ENCODE results near the gene PRICKLE1.
"Not testable (repeated sequence)": the region's sequence is repeated elsewhere in the genome, so short reads cannot be mapped to it uniquely, and the experiment has no call there.

Gene PRICKLE1

GRCh38 chr12:42556917-42557316 is 32.6 kb downstream of the PRICKLE1 start:
- no peak for DNase-seq (ENCODE audit: low read depth in 2 of 2)

GRCh38 chr12:42552822-42553221 is 36.7 kb downstream of the PRICKLE1 start:
- no peak for DNase-seq (ENCODE audit: low read depth in 2 of 2)

GRCh38 chr12:42550800-42551199 is 38.7 kb downstream of the PRICKLE1 start:
- DNase-seq (ENCODE audit: low read depth in 2 of 2), result no peak

GRCh38 chr12:42546709-42547108 is 42.8 kb downstream of the PRICKLE1 start:
- no peak for DNase-seq (ENCODE audit: low read depth in 2 of 2)

DNA sequence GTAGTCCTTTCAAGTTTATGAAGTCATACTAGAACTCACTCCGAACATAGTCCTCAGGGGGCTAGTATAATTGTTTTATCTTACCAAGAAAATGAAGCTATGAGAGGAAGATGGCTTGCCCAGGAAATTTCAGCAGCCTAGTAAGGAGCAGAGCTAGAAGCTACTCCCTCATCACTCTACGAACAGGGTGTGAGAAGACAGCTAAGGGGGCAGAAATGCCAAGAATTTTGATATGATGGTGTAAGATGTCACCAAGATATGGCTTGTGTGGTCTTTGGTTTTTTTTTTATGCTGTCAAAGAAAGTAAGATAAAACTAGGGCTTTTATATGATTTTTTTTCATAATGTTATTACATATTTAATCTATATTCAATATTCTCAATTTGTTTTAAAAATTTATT is 47.6 kb downstream of the PRICKLE1 start:
- DNase-seq (ENCODE audit: low read depth in 2 of 2), result no peak

DNA sequence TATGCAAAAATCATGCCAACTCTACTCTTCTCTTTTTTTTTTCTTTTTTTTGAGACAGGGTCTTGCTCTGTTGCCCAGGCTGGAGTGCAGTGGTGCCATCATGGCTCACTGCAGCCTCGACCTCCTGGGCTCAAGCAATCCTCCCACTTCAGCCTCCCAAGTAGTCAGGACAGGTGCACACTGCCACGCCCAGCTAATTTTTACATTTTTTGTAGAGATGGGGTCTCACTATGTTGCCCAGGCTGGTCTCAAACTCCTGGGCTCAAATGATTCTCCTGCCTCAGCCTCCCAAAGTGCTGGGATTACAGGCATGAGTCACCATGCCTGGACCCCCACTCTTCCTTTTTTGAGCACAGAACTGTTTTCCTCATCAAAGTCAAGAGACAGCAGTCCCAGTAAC is 48.2 kb downstream of the PRICKLE1 start:
- DNase-seq (ENCODE audit: low read depth in 2 of 2), result not testable (repeated sequence)

DNA sequence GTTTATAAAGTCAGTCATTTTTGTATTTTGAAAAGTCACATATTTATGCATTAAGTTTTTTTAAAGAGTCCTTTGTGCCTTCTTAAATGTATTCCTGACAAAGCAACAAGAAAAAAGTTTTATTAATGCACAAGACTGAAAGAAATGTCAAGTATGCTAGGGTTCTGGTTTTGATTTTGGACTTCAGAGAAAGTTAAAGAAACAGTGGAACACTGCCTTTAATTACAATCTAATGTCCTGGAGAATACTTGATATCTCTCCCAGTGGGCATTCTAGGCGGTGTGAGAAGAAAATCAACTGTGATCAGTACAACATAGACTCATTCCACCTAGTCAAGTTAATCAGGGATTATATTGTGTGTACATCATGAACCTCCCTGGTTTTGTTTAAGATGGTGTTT is 49.9 kb downstream of the PRICKLE1 start:
- no peak for DNase-seq (ENCODE audit: low read depth in 2 of 2)

DNA sequence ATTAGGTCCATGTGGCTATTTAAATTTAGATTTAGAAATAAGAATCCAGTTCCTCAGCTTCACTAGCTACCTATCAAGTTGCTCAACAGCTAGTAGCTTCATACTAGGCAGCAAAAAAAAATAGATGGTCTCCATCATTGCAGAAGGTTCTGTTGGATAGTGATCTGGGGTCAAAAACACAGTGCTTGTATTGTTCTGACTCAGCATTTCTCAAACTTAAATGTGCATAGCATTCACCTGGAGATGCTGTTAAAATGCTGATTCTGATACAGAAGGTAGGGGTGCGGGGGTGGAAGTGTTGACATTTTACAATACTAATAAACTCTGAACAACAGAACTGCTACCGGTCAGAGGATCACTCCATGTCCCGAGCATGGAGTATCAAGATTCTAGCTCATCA is 51.3 kb downstream of the PRICKLE1 start:
- DNase-seq (ENCODE audit: low read depth in 2 of 2), result no peak

DNA sequence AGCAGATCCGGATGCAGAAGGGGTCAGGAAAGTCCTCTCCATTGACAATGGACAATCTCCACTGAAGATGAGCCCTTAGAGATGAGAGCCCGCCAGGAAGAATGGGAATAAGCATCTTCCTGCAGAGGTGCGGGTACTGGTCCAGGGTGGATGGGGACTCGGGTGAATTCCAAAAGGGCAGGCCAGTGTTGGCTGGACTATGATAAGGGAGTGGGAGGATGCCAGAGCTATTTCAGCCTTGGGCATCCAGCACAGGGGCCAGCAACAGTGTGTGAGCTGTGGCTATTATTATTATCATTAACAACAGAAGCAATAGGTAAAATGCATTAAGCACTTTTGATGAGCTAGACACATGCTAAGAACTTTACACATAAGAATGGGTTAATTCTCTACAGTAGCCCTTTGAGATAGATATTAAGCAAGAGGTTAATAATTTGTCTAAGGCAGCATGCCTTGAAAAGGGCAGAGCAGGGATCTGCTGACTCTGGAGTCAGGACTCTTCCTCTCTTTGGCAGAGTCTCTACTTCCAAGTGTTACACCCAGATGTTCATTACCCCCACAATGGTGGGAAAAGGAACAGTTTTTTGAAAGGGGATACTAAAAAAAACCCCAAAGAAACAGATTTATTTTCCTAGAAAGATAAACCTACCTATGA is 55.2 kb downstream of the PRICKLE1 start:
- DNase-seq (ENCODE audit: low read depth in 2 of 2), result no peak

- DNase-seq (ENCODE audit: low read depth in 2 of 2), result no peak
Observed at GRCh38 chr12:42530284-42530683, 59.3 kb downstream of the PRICKLE1 start.

GRCh38 chr12:42525444-42525843 is 64.1 kb downstream of the PRICKLE1 start:
- no peak for DNase-seq (ENCODE audit: low read depth in 2 of 2)

DNA sequence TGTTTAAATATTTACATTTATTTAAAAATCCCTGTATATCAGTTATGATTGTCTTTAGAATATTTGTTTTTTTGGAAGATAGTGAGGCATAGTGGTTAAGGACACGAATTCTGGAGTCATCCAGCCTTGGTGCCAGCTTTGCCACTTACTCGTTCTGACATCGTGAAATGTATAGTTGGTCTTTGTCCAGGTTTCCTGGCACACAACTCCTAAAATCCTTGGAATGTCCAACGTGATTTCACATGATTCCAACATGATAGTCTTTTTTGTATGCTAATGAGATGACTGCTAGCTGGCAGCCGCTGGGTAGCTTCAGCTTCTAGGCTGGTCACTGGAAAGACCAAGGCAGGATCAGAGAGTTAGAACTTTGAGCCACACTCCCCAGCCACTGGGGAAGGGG is 64.8 kb downstream of the PRICKLE1 start:
- no peak for DNase-seq (ENCODE audit: low read depth in 2 of 2)

- no peak for DNase-seq (ENCODE audit: low read depth in 2 of 2)
Observed at GRCh38 chr12:42516573-42516972, 73.0 kb downstream of the PRICKLE1 start.

DNA sequence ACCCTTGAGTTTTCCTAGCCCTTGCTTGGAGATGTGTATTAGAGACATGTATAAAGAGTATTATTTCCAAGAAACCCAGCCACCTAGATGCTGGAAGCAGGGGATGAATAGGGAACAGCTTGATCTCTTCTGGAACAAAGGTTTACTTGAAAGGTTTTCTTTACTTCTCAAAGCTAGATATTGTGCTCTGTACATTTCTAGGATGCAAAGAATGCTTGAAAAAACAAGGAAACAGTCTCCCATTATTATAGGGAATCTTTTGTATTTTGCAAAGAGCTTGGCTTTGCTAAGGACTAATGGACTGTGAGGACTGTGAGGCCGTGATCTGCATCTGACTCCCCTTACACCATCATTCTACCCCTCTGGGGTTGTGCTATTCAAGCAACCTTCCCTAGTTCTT is 77.9 kb downstream of the PRICKLE1 start:
- DNase-seq (ENCODE audit: low read depth in 2 of 2), result no peak

DNA sequence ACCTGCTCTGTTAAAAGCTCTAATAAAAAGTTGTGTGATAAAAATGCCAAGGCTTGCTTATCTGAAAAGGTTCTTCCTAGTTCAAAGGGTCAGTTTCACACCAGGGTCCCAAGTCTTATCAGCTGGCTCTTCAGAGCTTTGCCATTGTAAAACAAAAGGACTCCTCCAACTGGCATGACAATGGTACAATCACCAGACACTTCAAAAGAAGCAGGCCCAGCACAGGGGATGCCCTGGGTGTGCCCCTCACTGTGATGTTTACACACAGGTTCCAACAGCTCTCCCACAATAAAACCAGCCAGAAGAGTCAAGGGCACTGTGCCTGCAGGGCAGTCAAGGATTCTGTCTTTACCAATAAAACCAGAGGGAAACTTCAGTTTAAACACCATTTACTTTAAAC is 78.7 kb downstream of the PRICKLE1 start:
- DNase-seq (ENCODE audit: low read depth in 2 of 2), result no peak

DNA sequence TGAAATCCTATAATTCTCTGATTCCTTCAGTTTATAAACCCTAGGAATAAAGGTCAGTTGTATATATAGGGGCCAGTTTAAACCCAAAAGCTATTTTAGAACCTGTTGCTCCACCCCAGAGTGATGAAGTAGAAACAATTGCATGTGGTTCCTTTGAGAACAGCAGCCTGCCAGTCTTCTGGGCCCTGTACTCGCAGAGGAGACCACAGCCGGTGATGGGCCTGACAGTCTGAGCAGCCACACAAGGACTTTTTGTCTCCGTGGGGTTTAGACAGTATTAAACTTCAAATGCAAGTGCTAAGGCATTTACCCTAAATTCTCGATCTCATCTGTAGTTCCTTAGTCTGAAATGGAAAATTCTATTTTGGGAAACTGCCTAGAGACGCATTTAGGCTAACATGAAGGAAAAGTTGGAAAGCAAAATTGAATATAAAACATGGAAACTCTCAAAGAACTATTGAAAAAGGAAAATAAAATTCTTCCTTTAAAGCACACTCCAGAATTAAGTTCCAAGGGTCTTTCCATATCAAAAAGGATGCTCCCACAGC is 80.6 kb downstream of the PRICKLE1 start:
- no peak for DNase-seq (ENCODE audit: low read depth in 2 of 2)

GRCh38 chr12:42507565-42507964 is 82.0 kb downstream of the PRICKLE1 start:
- no peak for DNase-seq (ENCODE audit: low read depth in 2 of 2)

DNA sequence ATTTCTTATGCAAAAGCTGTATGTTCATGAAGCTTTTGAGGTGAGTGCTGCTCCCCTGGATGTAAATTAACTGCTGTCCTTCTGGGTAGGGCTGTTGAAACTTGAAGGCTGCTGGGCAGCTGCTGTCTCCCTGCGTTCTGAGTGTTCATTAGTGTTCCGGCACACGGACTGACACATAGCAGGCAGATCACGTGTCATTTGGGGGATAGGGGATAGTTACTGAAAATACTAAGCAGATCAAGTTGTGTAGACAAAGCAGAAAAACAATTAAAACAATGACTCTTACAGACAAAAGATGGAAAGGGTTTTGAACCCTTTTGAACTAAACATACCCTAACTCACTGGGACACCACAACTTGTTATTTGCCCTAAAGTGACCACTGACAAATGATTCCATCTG is 82.5 kb downstream of the PRICKLE1 start:
- no peak for DNase-seq (ENCODE audit: low read depth in 2 of 2)

GRCh38 chr12:42504049-42504448 is 85.5 kb downstream of the PRICKLE1 start:
- DNase-seq (ENCODE audit: low read depth in 2 of 2), result no peak

GRCh38 chr12:42502682-42503081 is 86.9 kb downstream of the PRICKLE1 start:
- no peak for DNase-seq (ENCODE audit: low read depth in 2 of 2)

DNA sequence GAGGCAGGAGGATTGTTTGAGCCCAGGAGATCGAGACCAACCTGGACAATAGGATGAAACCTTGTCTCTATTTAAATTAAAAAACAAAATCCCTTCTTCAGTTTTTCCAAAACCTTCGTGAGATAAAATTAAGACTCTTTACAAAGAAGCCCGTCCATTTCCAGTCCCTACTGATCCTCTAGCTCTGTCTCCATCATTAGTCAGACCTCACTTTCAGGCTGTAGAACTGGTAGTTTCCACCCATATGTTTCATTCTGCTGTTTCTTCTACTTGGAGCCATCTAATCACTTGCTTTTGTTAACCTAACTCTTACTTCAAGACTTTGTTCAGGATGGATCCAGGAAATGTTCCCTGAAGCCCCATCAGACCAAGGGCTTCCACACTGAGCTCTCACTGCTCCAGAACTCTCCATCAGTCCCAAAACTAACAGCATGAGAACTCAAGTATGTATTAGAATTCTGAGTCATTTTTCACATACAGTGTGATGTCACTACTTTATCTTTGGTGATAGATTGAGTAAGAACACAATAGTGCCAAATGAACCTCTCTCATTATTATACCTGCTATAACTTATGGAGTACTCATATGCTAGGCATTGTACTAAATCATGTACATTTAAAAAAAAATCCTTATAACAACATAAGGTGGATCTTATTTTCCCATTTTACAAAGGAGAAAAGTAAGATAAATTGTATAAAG is 90.8 kb downstream of the PRICKLE1 start:
- no peak for DNase-seq (ENCODE audit: low read depth in 2 of 2)

DNA sequence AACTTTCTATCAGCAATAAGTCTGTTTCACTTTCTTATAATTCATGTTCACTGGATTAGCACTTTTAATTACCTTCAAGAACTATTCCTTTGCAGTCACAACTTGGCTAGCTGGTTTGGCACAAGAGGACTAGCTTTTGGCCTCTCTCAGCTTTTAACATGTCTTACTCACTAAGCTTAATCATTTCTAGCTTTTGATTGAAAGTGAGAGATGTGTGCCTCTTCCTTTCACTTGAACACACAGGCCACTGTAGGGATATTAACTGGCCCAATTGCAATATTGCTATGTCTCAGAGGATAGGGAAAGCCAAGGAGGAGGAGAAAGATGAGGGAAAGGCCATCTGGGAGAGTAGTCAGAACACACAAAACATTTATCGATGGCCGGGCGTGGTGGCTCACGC is 92.7 kb downstream of the PRICKLE1 start:
- no peak for DNase-seq (ENCODE audit: low read depth in 2 of 2)

GRCh38 chr12:42495244-42495643 is 94.3 kb downstream of the PRICKLE1 start:
- no peak for DNase-seq (ENCODE audit: low read depth in 2 of 2)
